ENCODE measurements around the gene CABP7.

CABP7 gene

DNA sequence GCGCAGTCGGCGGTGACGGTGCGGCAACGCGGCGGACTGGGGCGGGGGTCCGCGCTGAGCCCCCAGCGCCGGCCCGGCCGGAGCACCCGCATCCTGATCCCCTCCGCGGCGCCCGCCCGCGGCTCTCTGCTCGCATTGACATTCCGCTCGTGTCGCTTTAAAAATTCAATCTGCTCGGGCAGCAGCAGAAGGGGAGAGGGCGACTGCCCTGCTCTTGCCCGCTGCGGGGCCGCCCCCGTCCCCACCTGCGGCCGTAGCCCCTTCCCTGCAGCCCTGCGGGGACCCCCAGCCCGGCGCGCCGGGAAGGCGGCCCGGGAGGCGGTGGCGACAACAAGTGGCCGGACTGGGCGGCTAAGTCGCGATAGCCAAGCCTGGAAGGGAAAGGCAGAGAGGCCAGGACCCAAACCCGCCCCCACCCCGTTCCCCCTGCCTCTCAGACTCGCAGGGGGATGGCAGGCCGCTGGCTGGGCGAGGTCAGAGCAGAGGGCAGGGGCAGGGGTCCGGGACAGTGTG lies 1.1 kb downstream of the CABP7 start:
- TF ChIP-seq EZH2 (IDR thresholded peaks at IDR 0.05; ENCODE audit: borderline replicate concordance, low read depth, low read length, severe bottlenecking): no peak
- no peak for TF ChIP-seq CTCF (IDR thresholded peaks at IDR 0.05; ENCODE audit: borderline replicate concordance, extremely low read depth, low read length, poor library complexity, severe bottlenecking)
- Histone ChIP-seq H3K9me3 (ENCODE audit: insufficient read depth, low read length, severe bottlenecking) (no peaks in the 10 kb centered on the region), H3K27ac (ENCODE audit: low read length) (no peak overlapping the region), H3K9ac (ENCODE audit: low read depth, low read length) (no peak overlapping the region), H3K27me3 (ENCODE audit: insufficient read depth, low read length, poor library complexity) (no peaks in the 10 kb centered on the region), H3K79me2 (ENCODE audit: insufficient read depth, low read length) (no peaks in the 10 kb centered on the region), H3K4me2 (ENCODE audit: insufficient read depth, low read length) (no peak overlapping the region), H3K4me1 (ENCODE audit: insufficient read depth, low read length) (no peaks in the 10 kb centered on the region), H2AFZ (ENCODE audit: low read depth, low read length) (no peak overlapping the region), H4K20me1 (ENCODE audit: insufficient read depth, low read length) (peaks cover 20% of the 10 kb centered on the region), H3K36me3 (ENCODE audit: insufficient read depth, low read length) (no peaks in the 10 kb centered on the region), H3K4me3 (ENCODE audit: low read depth in 1 of 2, low read length in 2 of 2) (no peak overlapping the region)
- no peak for DNase-seq
- ATAC-seq (ENCODE audit: insufficient read depth, low read depth): no peak

GRCh38 chr22:29722151-29722550 lies 2.3 kb downstream of the CABP7 start:
- no peak overlapping the region for H3K4me3 ChIP-seq (ENCODE audit: low read depth in 1 of 2, low read length in 2 of 2)
- H3K9me3 ChIP-seq (ENCODE audit: insufficient read depth, low read length, severe bottlenecking): no peaks in the 10 kb centered on the region
- no peak overlapping the region for H2AFZ ChIP-seq (ENCODE audit: low read depth, low read length)
- no peak for TF ChIP-seq CTCF (IDR thresholded peaks at IDR 0.05; ENCODE audit: borderline replicate concordance, extremely low read depth, low read length, poor library complexity, severe bottlenecking)
- TF ChIP-seq EZH2 (IDR thresholded peaks at IDR 0.05; ENCODE audit: borderline replicate concordance, low read depth, low read length, severe bottlenecking): no peak
- no peaks in the 10 kb centered on the region for H3K27me3 ChIP-seq (ENCODE audit: insufficient read depth, low read length, poor library complexity)
- H3K9ac ChIP-seq (ENCODE audit: low read depth, low read length): no peak overlapping the region
- H3K27ac ChIP-seq (ENCODE audit: low read length): no peak overlapping the region
- no peaks in the 10 kb centered on the region for H3K4me1 ChIP-seq (ENCODE audit: insufficient read depth, low read length)
- H4K20me1 ChIP-seq (ENCODE audit: insufficient read depth, low read length): peaks cover 11% of the 10 kb centered on the region
- no peaks in the 10 kb centered on the region for H3K36me3 ChIP-seq (ENCODE audit: insufficient read depth, low read length)
- H3K4me2 ChIP-seq (ENCODE audit: insufficient read depth, low read length): no peak overlapping the region
- DNase-seq (no peak), ATAC-seq (ENCODE audit: insufficient read depth, low read depth) (no peak)
- no peaks in the 10 kb centered on the region for H3K79me2 ChIP-seq (ENCODE audit: insufficient read depth, low read length)

DNA sequence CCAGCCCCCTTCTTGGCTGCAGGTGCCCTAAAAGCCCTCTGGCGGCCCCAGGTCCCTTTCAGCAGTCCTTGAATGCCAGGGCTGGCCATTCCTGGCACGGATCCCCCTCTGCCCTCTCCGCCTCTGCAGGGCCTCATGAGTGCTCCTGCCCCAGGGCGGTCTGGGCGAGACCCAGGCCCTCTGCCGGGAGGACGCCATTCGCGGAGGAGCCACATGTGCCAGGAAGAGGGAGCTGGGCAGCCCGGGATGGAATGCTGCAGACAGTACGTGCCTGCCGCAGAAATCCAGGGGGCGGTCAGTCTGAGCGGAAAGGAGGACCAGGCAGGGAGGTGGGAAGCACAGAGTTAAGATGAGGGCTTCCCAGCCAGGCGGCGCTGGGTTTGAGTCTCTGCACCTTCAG lies 2.8 kb downstream of the CABP7 start:
- Histone ChIP-seq H3K4me2 (ENCODE audit: insufficient read depth, low read length) (no peak overlapping the region), H3K9ac (ENCODE audit: low read depth, low read length) (no peak overlapping the region), H3K9me3 (ENCODE audit: insufficient read depth, low read length, severe bottlenecking) (no peaks in the 10 kb centered on the region), H3K4me3 (ENCODE audit: low read depth in 1 of 2, low read length in 2 of 2) (no peak overlapping the region), H3K27me3 (ENCODE audit: insufficient read depth, low read length, poor library complexity) (no peaks in the 10 kb centered on the region), H3K27ac (ENCODE audit: low read length) (no peak overlapping the region), H4K20me1 (ENCODE audit: insufficient read depth, low read length) (peaks cover 8% of the 10 kb centered on the region), H3K4me1 (ENCODE audit: insufficient read depth, low read length) (no peaks in the 10 kb centered on the region), H2AFZ (ENCODE audit: low read depth, low read length) (no peak overlapping the region), H3K36me3 (ENCODE audit: insufficient read depth, low read length) (no peaks in the 10 kb centered on the region), H3K79me2 (ENCODE audit: insufficient read depth, low read length) (no peaks in the 10 kb centered on the region)
- TF ChIP-seq CTCF (IDR thresholded peaks at IDR 0.05; ENCODE audit: borderline replicate concordance, extremely low read depth, low read length, poor library complexity, severe bottlenecking): no peak
- no peak for TF ChIP-seq EZH2 (IDR thresholded peaks at IDR 0.05; ENCODE audit: borderline replicate concordance, low read depth, low read length, severe bottlenecking)
- no peak for DNase-seq
- no peak for ATAC-seq (ENCODE audit: insufficient read depth, low read depth)

DNA sequence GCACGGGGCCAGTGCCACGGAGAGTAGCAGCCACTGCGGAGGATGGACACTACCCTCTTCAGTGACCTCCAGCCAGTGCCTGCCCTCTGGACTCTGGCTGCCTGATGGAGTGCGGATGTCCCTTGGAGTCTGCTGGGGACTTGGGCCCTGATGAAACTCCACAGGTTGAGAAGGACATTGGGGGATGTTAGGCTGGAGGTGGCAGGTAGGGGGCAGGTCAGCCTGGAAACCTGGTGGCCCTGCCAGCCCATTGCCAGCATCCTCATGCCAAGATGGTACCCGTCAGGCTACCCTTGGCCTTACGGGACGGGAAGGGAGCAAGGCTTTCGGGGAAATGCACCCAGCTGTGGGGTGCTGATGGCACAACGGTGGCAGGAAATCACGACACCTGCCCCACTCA lies 4.0 kb downstream of the CABP7 start:
- H3K4me2 ChIP-seq (ENCODE audit: insufficient read depth, low read length): no peak overlapping the region
- TF ChIP-seq EZH2 (IDR thresholded peaks at IDR 0.05; ENCODE audit: borderline replicate concordance, low read depth, low read length, severe bottlenecking) (no peak), CTCF (IDR thresholded peaks at IDR 0.05; ENCODE audit: borderline replicate concordance, extremely low read depth, low read length, poor library complexity, severe bottlenecking) (peak; percentile 22)
- no peaks in the 10 kb centered on the region for H3K9me3 ChIP-seq (ENCODE audit: insufficient read depth, low read length, severe bottlenecking)
- H3K4me1 ChIP-seq (ENCODE audit: insufficient read depth, low read length): no peaks in the 10 kb centered on the region
- H3K4me3 ChIP-seq (ENCODE audit: low read depth in 1 of 2, low read length in 2 of 2): no peak overlapping the region
- H3K36me3 ChIP-seq (ENCODE audit: insufficient read depth, low read length): no peaks in the 10 kb centered on the region
- peaks cover 5% of the 10 kb centered on the region; the same call in 1 of the 2 replicates for H4K20me1 ChIP-seq (ENCODE audit: insufficient read depth, low read length)
- DNase-seq (no peak), ATAC-seq (ENCODE audit: insufficient read depth, low read depth) (no peak)
- H2AFZ ChIP-seq (ENCODE audit: low read depth, low read length): no peak overlapping the region
- no peaks in the 10 kb centered on the region for H3K79me2 ChIP-seq (ENCODE audit: insufficient read depth, low read length)
- no peak overlapping the region for H3K9ac ChIP-seq (ENCODE audit: low read depth, low read length)
- no peak overlapping the region for H3K27ac ChIP-seq (ENCODE audit: low read length)
- no peaks in the 10 kb centered on the region for H3K27me3 ChIP-seq (ENCODE audit: insufficient read depth, low read length, poor library complexity)
